Measurements from ENCODE around the gene ABCA4. TPM values are rescaled to one million over a fixed set of nuclear protein-coding genes. Genes with fewer than 3 reads are reported as not detected.

ABCA4 gene
- total RNA-seq, 1 experiment from 2014 or later, result 0.29 TPM

- Histone ChIP-seq H3K4me2 (ENCODE audit: low read length) (no peak overlapping the region), H4K20me1 (ENCODE audit: low read length) (no peaks in the 10 kb centered on the region), H2AFZ (ENCODE audit: low read length) (no peak overlapping the region), H3K4me1 (ENCODE audit: insufficient read depth, low read length) (peaks cover 28% of the 10 kb centered on the region), H3F3A (ENCODE audit: low read length, unreplicated experiment) (no peaks in the 10 kb centered on the region), H3K27ac (ENCODE audit: low read length) (no peak overlapping the region), H3K36me3 (ENCODE audit: low read depth, low read length) (no peaks in the 10 kb centered on the region), H3K4me3 (ENCODE audit: low read length) (no peak overlapping the region), H3K9me2 (replicated peaks; ENCODE audit: low read length) (no peaks in the 10 kb centered on the region), H3K9me3 (ENCODE audit: low read length) (0 out of 2 replicates have a peak, but pooled peaks cover 4% of the 10 kb centered on the region), H3K79me2 (ENCODE audit: low read length) (no peaks in the 10 kb centered on the region), H3K9ac (ENCODE audit: low read length) (no peak overlapping the region), H3K27me3 (ENCODE audit: low read length) (no peaks in the 10 kb centered on the region)
- CTCF ChIA-PET, result no interaction called here
- ATAC-seq (no peak), DNase-seq (no peak)
- intact Hi-C loops (cut with micrococcal nuclease), result no loop called here
- BruUV-seq (replicated peaks), result no TSS peak
- POLR2A ChIA-PET (ENCODE audit: unreplicated experiment), result no interaction called here
- no peak for TF ChIP-seq EZH2phosphoT487 (IDR thresholded peaks at IDR 0.05; ENCODE audit: borderline replicate concordance, low read length)
- TF ChIP-seq CTCF (conservative IDR thresholded peaks at IDR 0.05; ENCODE audit: low read depth, low read length), result no peak
- no peak for TF ChIP-seq EZH2 (IDR thresholded peaks at IDR 0.05; ENCODE audit: low read length, unreplicated experiment)
Observed at GRCh38 chr1:93961443-93961842, 159.5 kb downstream of the ABCA4 start.

GRCh38 chr1:93960641-93961147, 160.3 kb downstream of the ABCA4 start:
- Histone ChIP-seq H3K79me2 (ENCODE audit: low read length) (no peaks in the 10 kb centered on the region), H3K27me3 (ENCODE audit: low read length) (no peaks in the 10 kb centered on the region), H3K9me3 (ENCODE audit: low read length) (peaks cover 8% of the 10 kb centered on the region; the same call in 1 of the 2 replicates), H3K4me3 (ENCODE audit: low read length) (no peak overlapping the region), H3K9me2 (replicated peaks; ENCODE audit: low read length) (no peaks in the 10 kb centered on the region), H3F3A (ENCODE audit: low read length, unreplicated experiment) (no peaks in the 10 kb centered on the region), H3K36me3 (ENCODE audit: low read depth, low read length) (no peaks in the 10 kb centered on the region), H4K20me1 (ENCODE audit: low read length) (no peaks in the 10 kb centered on the region), H2AFZ (ENCODE audit: low read length) (no peak overlapping the region), H3K27ac (ENCODE audit: low read length) (no peak overlapping the region), H3K4me1 (ENCODE audit: insufficient read depth, low read length) (peaks cover 25% of the 10 kb centered on the region), H3K9ac (ENCODE audit: low read length) (no peak overlapping the region), H3K4me2 (ENCODE audit: low read length) (no peak overlapping the region)
- CTCF ChIA-PET, result no interaction called here
- DNase-seq, result no peak
- no peak for ATAC-seq
- BruUV-seq (replicated peaks), result no TSS peak
- POLR2A ChIA-PET (ENCODE audit: unreplicated experiment), result interaction anchor here (0.6 kb wide), 1 partner anchor 395 kb away, joined by 4 read pairs; no protein-coding TSS in a partner anchor
- intact Hi-C loops (cut with micrococcal nuclease), result no loop called here
- no peak for TF ChIP-seq EZH2 (IDR thresholded peaks at IDR 0.05; ENCODE audit: low read length, unreplicated experiment)
- TF ChIP-seq EZH2phosphoT487 (IDR thresholded peaks at IDR 0.05; ENCODE audit: borderline replicate concordance, low read length), result no peak
- no peak for TF ChIP-seq CTCF (conservative IDR thresholded peaks at IDR 0.05; ENCODE audit: low read depth, low read length)

GRCh38 chr1:93959413-93959812, 161.5 kb downstream of the ABCA4 start:
- intact Hi-C loops (cut with micrococcal nuclease), result no loop called here
- Histone ChIP-seq H3K4me1 (ENCODE audit: insufficient read depth, low read length) (peaks cover 12% of the 10 kb centered on the region), H3K4me3 (ENCODE audit: low read length) (no peak overlapping the region), H3K9ac (ENCODE audit: low read length) (no peak overlapping the region), H3K27me3 (ENCODE audit: low read length) (no peaks in the 10 kb centered on the region), H3K9me2 (replicated peaks; ENCODE audit: low read length) (no peaks in the 10 kb centered on the region), H3F3A (ENCODE audit: low read length, unreplicated experiment) (no peaks in the 10 kb centered on the region), H3K9me3 (ENCODE audit: low read length) (peaks cover 14% of the 10 kb centered on the region), H3K27ac (ENCODE audit: low read length) (no peak overlapping the region), H2AFZ (ENCODE audit: low read length) (no peak overlapping the region), H4K20me1 (ENCODE audit: low read length) (no peaks in the 10 kb centered on the region), H3K4me2 (ENCODE audit: low read length) (no peak overlapping the region), H3K36me3 (ENCODE audit: low read depth, low read length) (no peaks in the 10 kb centered on the region), H3K79me2 (ENCODE audit: low read length) (no peaks in the 10 kb centered on the region)
- no peak for DNase-seq
- TF ChIP-seq EZH2phosphoT487 (IDR thresholded peaks at IDR 0.05; ENCODE audit: borderline replicate concordance, low read length), result no peak
- TF ChIP-seq EZH2 (IDR thresholded peaks at IDR 0.05; ENCODE audit: low read length, unreplicated experiment), result no peak
- ChIA-PET POLR2A (ENCODE audit: unreplicated experiment) (no interaction called here), CTCF (interaction anchor here (0.6 kb wide), 1 partner anchor 522 kb away, joined by 4 read pairs; no protein-coding TSS in a partner anchor)
- no peak for ATAC-seq
- BruUV-seq (replicated peaks), result no TSS peak
